Measurements from ENCODE around the gene HAGH. TPM values are rescaled to one million over a fixed set of nuclear protein-coding genes. Genes with fewer than 3 reads are reported as not detected.

The HAGH gene
- total and polyA plus RNA-seq, 8 donors: 26.6 to 63.7 (median 37.4) TPM

DNA sequence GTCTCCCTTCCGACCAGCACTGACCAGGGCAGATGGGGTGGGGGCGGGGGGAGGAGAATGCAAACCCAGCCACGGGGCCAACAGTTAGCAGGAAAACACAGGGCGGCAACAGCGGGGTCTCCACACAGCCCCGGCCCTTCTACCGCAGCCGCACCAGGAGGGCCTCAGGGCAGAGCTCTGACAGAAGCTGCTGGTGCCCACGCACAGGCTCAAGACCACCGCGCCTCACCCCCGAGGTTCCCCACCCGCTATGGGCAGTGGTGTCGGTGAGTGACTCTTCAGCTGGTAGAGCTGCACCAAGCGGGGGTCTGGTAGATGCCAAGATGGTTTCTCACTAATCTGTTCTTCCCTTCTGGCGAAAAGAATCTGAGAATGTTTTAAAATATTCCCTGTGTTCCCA is 16.1 kb downstream of the HAGH start:
- DNase-seq (peak in 1 of 6 donors; percentile 45), FAIRE-seq (no peak), ATAC-seq (no peak)
- H3K4me3 ChIP-seq: no peak overlapping the region
- WGBS, 2 donors: 92 to 94% methylated on average over 16 of the region's 16 CpGs
- H3K9me3 ChIP-seq: no peaks in the 10 kb centered on the region
- no peak for TF ChIP-seq CTCF (IDR thresholded peaks at IDR 0.05)
- no peak overlapping the region for H3K27ac ChIP-seq
- intact Hi-C loops (cut with DNase I): no loop called here
- H3K4me1 ChIP-seq: no peaks in the 10 kb centered on the region
- no peaks in the 10 kb centered on the region for H3K27me3 ChIP-seq
- H3K36me3 ChIP-seq: peaks cover 0 to 22% (median 16%) of the 10 kb centered on the region in 3 donors

- intact Hi-C loops (cut with DNase I): no loop called here
- H3K27ac ChIP-seq: no peak overlapping the region
- ATAC-seq: no peak
- no peak for FAIRE-seq
- no peak overlapping the region for H3K4me3 ChIP-seq
- H3K27me3 ChIP-seq: no peaks in the 10 kb centered on the region
- peaks cover 0 to 22% (median 16%) of the 10 kb centered on the region in 3 donors for H3K36me3 ChIP-seq
- TF ChIP-seq CTCF (IDR thresholded peaks at IDR 0.05): no peak
- DNase-seq: peak in 1 of 6 donors; percentile 35
- WGBS, 2 donors: 94 to 95% methylated on average over 16 of the region's 16 CpGs
- H3K4me1 ChIP-seq: no peaks in the 10 kb centered on the region
- no peaks in the 10 kb centered on the region for H3K9me3 ChIP-seq
Observed at GRCh38 chr16:1810106-1810505, 16.5 kb downstream of the HAGH start.

DNA sequence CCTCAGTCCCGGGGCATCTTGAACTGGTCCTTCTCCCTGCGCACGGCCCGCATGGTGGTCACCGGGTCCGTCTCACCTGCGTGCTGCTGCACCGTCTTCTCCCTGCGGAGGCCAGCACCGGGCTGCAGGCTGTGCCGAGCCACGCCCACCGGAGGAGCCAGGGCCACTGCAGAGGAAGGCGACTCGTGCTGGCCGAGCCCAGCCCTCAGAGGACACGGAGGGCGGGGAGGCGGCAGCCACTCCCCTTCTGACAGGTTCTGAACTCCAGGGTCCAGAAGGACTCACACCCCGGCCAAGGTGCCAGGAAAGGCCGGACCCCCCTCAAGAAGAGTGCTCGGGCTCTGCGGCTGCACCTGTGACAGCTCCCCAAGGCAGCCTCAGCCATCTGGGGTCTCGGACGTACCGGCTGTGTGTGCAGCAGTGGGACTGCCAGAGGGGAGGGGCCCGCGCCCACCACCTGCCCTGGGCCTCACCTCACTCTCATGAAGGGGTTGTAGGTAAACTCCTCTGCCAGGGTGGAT is 17.3 kb downstream of the HAGH start:
- Histone ChIP-seq H3K36me3 (peaks cover 0 to 22% (median 16%) of the 10 kb centered on the region in 3 donors), H3K4me3 (no peak overlapping the region), H3K9me3 (no peaks in the 10 kb centered on the region), H3K27me3 (no peaks in the 10 kb centered on the region), H3K27ac (no peak overlapping the region), H3K4me1 (no peaks in the 10 kb centered on the region)
- FAIRE-seq: no peak
- WGBS, 2 donors: 81 to 83% methylated on average over 25 to 28 of the region's 28 CpGs
- TF ChIP-seq CTCF (IDR thresholded peaks at IDR 0.05): no peak
- no peak for ATAC-seq
- intact Hi-C loops (cut with DNase I): no loop called here
- peak in 1 of 6 donors; percentile 60 for DNase-seq

GRCh38 chr16:1808691-1809090 is 17.9 kb downstream of the HAGH start:
- ATAC-seq (no peak), DNase-seq (peak in 1 of 6 donors; percentile 55), FAIRE-seq (no peak)
- Histone ChIP-seq H3K27ac (no peak overlapping the region), H3K36me3 (peaks cover 0 to 22% (median 16%) of the 10 kb centered on the region in 3 donors), H3K4me1 (no peaks in the 10 kb centered on the region), H3K9me3 (no peaks in the 10 kb centered on the region), H3K27me3 (no peaks in the 10 kb centered on the region), H3K4me3 (no peak overlapping the region)
- 78 to 86% methylated on average over 18 of the region's 18 CpGs for WGBS, 2 donors
- TF ChIP-seq CTCF (IDR thresholded peaks at IDR 0.05): no peak
- intact Hi-C loops (cut with DNase I): no loop called here

DNA sequence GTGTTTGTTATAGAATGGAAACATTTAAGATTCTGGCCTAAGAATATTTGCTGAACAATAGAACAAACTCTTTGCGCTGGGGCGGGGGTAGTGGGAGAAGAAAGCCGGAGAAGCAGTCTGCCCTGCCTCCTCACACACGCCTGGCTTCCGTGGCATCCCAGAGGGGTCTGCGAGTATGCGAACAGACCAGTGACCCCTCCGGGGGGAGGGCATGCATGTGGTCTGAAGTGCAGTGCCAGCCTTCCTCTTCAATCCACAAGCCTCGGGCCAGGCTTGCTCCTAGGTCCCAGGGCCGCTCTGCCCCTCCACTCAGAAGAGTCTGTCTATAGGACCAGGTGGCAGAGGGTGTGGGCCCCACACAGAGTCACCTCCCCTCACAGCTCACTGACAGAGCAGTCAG is 19.0 kb downstream of the HAGH start:
- H3K9me3 ChIP-seq: no peaks in the 10 kb centered on the region
- intact Hi-C loops (cut with DNase I): no loop called here
- TF ChIP-seq CTCF (IDR thresholded peaks at IDR 0.05): no peak
- H3K4me3 ChIP-seq: no peak overlapping the region
- no peak for ATAC-seq
- peaks cover 0 to 22% (median 13%) of the 10 kb centered on the region in 3 donors for H3K36me3 ChIP-seq
- no peaks in the 10 kb centered on the region for H3K4me1 ChIP-seq
- peak in 1 of 6 donors; percentile 40 for DNase-seq
- H3K27ac ChIP-seq: no peak overlapping the region
- H3K27me3 ChIP-seq: no peaks in the 10 kb centered on the region
- FAIRE-seq: no peak
- 86 to 89% methylated on average over 10 of the region's 10 CpGs for WGBS, 2 donors

All from pancreas (tissue), 10 donors.